Adipocyte (in vitro differentiated cells): ENCODE data around the gene BCAT1.
A peak's percentile ranks its signal among the peaks of the same experiment; 100 is the strongest.

Experiments used
- DNase-seq: peaks from one replicate; pipeline ENCODE4 v3.0.0-alpha.2; 2015; ENCODE audit warnings: low read depth
- H3K27me3 ChIP-seq: replicated peaks from 2 replicates; pipeline ENCODE4 v1.7.0; 2013; ENCODE audit warnings: mild to moderate bottlenecking, low read length, moderate library complexity; ENCODE audit not compliant: control insufficient read depth, insufficient read depth
- H3K36me3 ChIP-seq: 2 replicates; pipeline ENCODE4 v1.7.0; 2013; ENCODE audit warnings: low read length, mild to moderate bottlenecking, moderate library complexity; ENCODE audit not compliant: control insufficient read depth, insufficient read depth, severe bottlenecking
- H3K4me1 ChIP-seq: 2 replicates; pipeline ENCODE4 v1.7.0; 2013; ENCODE audit warnings: mild to moderate bottlenecking, low read length, moderate library complexity; ENCODE audit not compliant: control insufficient read depth, insufficient read depth
- H3K4me3 ChIP-seq: 2 replicates; pipeline ENCODE4 v1.7.0; 2013; ENCODE audit warnings: mild to moderate bottlenecking, low read length, moderate library complexity
- H3K9ac ChIP-seq: 2 replicates; pipeline ENCODE4 v1.7.0; 2013; ENCODE audit warnings: mild to moderate bottlenecking, low read length, moderate library complexity
- H3K9me3 ChIP-seq: 2 replicates; pipeline ENCODE4 v1.7.0; 2013; ENCODE audit warnings: mild to moderate bottlenecking, low read length, moderate library complexity; ENCODE audit not compliant: control insufficient read depth

Gene BCAT1, protein sequence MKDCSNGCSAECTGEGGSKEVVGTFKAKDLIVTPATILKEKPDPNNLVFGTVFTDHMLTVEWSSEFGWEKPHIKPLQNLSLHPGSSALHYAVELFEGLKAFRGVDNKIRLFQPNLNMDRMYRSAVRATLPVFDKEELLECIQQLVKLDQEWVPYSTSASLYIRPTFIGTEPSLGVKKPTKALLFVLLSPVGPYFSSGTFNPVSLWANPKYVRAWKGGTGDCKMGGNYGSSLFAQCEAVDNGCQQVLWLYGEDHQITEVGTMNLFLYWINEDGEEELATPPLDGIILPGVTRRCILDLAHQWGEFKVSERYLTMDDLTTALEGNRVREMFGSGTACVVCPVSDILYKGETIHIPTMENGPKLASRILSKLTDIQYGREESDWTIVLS

DNA sequence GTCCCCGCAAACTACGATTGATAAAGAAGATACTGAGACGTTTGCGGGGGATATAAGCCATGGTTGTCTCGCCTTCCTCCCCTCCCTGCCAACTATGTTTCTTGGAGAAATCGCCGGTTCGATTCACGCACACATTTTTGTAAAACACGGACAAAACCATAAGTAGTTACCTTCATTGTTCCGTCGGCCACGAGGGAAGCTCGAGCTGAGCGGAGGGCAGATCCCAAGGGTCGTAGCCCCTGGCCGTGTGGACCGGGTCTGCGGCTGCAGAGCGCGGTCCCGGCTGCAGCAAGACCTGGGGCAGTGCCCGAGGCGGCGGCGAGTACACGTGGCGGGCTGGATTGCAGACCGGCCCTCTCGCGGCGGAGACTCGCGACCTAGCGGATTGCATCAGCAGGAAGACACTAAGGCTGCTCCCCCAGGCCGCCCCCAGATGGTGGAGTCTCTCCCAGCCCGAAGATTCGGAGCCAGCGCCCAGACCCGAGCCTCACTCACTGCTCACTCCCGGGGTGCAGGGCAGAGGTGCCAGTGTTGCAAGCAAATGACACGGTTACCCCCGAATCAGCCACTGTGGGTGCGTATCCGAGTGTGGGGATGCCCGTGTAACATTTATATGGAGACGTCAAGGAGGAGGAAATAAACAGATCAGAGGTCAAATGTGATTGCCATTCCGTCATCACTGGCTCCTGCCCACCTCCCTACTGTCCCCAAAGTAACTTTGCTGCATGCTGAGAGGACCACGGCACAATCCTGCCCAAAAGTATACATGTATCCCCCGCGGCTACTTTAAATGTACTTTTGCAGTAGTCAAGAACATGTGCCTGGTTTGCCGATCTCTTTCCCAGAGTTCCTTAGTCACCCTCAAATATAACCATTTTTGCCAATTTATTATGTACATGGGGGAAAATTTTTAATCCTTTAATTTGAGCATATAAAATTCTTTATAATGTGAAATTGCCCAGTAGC lies at the start of gene BCAT1:
BCAT1 (minus strand) TSS at position 345 of the 966 bp plus-strand sequence; CDS start at position 176, 169 bp downstream.
- peaks cover 2% of the 10 kb centered on the region for H3K36me3 ChIP-seq
- H3K9me3 ChIP-seq: no peaks in the 10 kb centered on the region
- H3K9ac ChIP-seq: peak within 1 kb of the TSS; percentile 97
- no peaks in the 10 kb centered on the region for H3K27me3 ChIP-seq
- H3K4me3 ChIP-seq: peak within 1 kb of the TSS; percentile 99
- peak; percentile 92 for DNase-seq
- H3K4me1 ChIP-seq: peaks cover 40% of the 10 kb centered on the region

DNA sequence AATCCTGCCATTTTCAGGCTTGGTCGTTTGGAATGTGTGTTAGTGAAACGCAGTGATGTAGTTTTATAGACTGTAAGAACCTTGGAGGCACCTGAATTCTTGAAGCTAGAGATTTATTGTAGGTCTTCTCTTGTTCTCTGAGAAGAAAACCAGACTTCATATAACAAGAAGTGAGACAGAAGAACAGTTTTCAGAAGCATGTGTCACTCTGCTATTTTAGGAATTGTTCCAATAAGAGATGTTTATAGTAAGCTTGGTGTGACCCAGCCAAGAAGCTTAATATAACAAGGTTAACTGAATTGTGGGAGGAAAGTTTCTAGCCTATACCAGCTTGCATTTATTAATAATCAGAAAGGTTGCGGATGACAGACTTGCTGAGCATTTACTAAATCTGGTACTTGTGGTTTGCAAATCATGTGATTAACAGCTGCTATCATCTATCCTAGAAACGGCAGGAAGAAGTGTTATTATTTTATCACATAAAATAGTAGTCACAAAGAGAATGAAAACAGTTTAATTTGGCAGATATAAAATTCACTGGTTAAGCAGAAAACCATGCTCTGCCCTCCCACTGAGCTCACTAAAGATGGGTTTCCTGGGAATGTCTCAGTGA lies 49.2 kb upstream of the BCAT1 start:
- DNase-seq: peak; percentile 80
- H3K9ac ChIP-seq: no peak overlapping the region

DNA sequence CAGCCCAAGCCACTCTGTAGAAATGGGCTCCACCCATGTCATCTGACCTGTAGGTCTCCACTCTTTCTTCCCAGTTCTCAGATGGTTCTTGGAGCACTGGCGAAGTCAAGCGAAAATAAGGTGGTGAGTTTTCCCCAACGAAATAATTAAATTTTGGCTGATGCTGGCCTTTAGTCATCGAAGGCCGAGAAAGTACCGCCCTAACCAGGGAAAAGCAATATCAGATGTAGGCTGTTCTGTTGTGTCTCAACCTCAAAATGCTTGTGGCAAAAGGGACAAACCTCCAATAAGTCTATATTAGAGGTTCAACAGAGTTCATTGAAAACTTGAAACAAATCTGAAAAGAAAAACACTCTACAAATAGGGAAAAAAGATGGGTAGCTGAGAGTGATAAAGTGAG lies 48.6 kb upstream of the BCAT1 start:
- no peak overlapping the region for H3K4me3 ChIP-seq

More for the DNA sequence above, 49.2 kb upstream of the BCAT1 start:
- H3K4me1 ChIP-seq: peaks cover 10% of the 10 kb centered on the region
- no peaks in the 10 kb centered on the region for H3K9me3 ChIP-seq
- H3K4me3 ChIP-seq: no peak overlapping the region
- no peaks in the 10 kb centered on the region for H3K36me3 ChIP-seq
- no peaks in the 10 kb centered on the region for H3K27me3 ChIP-seq

DNA sequence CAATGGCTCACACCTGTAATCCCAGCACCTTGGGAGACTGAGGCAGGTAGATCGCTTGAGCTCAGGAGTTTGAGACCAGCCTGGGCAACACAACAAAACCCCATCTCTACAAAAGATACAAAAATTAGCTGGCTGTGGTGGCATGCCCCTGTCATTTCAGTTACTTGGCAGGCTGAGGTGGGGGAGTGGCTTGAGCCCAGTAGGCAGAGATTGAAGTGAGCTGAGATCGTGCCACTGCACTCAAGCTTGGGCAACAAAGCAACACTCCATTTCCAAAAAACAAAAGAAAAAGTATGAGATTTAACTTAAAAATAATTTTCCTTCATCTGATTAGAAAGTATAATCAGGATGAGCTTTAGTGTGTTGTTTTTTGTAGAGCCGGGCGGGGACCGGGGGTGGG lies 47.9 kb upstream of the BCAT1 start:
- no peak overlapping the region for H3K4me3 ChIP-seq

More for the DNA sequence above, 48.6 kb upstream of the BCAT1 start:
- H3K9ac ChIP-seq: no peak overlapping the region
- no peaks in the 10 kb centered on the region for H3K27me3 ChIP-seq
- H3K9me3 ChIP-seq: no peaks in the 10 kb centered on the region
- H3K4me1 ChIP-seq: peaks cover 10% of the 10 kb centered on the region
- H3K36me3 ChIP-seq: no peaks in the 10 kb centered on the region
- peak; percentile 20 for DNase-seq

DNA sequence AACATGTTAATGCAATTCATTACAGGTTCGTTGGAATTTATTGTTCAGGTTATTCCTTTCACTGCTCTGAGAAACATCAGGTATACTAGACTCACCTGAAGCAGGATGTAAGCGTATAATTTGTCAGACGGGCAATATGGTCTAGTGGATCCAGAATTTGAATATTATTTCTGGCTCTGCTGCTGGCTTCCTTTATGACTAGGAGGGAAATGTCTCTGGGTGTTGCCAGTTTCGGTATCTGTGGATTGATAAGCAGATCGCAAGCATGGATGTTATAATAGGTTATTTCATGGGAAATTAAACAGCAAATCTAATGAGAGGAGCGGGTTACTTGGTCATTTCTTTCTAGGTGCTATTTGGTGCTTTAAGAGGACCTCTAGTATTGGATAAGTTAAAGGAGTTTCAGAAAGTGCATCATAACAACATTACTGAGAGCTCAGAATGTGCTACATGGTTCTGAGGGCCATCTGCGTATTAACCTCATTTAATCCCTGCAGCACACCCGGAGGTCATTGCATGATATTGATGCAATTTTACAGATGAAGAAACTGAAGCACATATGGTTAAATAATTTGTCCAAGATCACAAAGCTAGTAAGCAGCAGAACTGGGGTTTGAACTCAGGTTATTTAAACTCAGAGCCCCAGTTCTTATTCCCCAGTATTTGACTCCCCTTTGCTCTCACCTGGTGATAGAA lies 47.3 kb upstream of the BCAT1 start:
- Histone ChIP-seq H3K9ac (no peak overlapping the region), H3K4me1 (peaks cover 10% of the 10 kb centered on the region), H3K27me3 (no peaks in the 10 kb centered on the region), H3K36me3 (no peaks in the 10 kb centered on the region), H3K9me3 (no peaks in the 10 kb centered on the region), H3K4me3 (no peak overlapping the region)
- no peak for DNase-seq

More for the DNA sequence above, 47.9 kb upstream of the BCAT1 start:
- Histone ChIP-seq H3K27me3 (no peaks in the 10 kb centered on the region), H3K9me3 (no peaks in the 10 kb centered on the region), H3K36me3 (no peaks in the 10 kb centered on the region), H3K9ac (no peak overlapping the region), H3K4me1 (peaks cover 10% of the 10 kb centered on the region)
- no peak for DNase-seq

DNA sequence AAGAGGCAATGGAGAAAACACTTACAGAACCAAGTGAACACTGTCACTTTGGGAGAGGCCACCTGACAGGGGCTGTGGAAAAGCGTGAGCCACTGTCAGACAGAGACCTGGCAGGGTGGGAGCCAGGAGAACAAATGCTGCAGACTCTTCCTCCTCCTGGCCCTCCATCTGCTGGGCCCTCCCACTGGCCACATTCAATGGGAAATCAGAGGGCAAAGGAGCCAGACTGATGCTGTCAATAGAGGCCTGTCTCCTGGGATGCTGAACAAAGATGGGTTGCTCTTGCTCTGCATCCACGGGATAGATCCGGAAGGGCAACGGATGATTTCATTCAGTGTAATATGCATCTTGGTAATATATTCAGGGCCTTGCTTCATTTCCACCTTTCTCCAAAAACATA lies 44.9 kb upstream of the BCAT1 start:
- H3K4me1 ChIP-seq: peaks cover 10% of the 10 kb centered on the region
- no peaks in the 10 kb centered on the region for H3K9me3 ChIP-seq
- no peak for DNase-seq
- no peak overlapping the region for H3K9ac ChIP-seq
- no peaks in the 10 kb centered on the region for H3K36me3 ChIP-seq
- H3K4me3 ChIP-seq: no peak overlapping the region
- H3K27me3 ChIP-seq: peaks cover 10% of the 10 kb centered on the region

DNA sequence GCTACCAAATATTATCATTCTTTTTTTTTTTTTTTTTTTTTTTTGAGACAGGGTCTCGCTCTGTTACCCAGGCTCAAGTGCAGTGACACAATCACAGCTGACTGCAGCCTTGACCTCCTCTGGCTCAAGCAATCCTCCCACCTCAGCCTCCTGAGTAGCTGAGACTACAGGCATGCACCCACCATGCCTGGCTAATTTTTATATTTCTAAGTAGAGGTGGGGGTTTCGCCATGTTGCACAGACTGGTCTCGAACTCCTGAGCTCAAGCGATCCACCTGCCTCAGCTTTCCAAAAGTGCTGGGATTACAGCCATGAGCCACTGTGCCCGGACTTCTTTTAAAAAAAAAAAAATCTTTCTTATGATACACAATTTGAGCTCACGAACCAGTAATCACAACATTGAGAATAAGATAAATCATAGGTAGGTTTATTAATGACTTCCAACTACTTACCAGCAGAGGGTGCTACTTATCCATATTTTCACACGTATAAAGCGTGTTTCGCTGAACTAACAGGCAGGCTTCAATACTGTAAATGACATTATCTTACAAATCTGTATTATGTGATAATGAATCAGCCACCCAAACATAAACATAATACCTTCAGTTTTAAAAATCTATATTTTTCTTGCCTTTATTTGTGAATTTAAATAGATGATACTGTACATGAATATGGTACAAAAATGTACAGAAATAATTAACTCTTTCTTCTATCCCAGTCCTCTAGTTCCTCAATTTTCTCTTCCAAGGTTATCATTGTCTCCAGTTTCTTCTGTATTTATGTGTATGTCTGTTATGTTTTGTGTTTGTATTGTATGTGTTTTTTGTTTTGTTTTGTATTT lies 42.5 kb upstream of the BCAT1 start:
- Histone ChIP-seq H3K9me3 (no peaks in the 10 kb centered on the region), H3K4me1 (no peaks in the 10 kb centered on the region), H3K36me3 (no peaks in the 10 kb centered on the region), H3K4me3 (no peak overlapping the region), H3K9ac (no peak overlapping the region), H3K27me3 (peaks cover 16% of the 10 kb centered on the region)
- peak; percentile 87 for DNase-seq

DNA sequence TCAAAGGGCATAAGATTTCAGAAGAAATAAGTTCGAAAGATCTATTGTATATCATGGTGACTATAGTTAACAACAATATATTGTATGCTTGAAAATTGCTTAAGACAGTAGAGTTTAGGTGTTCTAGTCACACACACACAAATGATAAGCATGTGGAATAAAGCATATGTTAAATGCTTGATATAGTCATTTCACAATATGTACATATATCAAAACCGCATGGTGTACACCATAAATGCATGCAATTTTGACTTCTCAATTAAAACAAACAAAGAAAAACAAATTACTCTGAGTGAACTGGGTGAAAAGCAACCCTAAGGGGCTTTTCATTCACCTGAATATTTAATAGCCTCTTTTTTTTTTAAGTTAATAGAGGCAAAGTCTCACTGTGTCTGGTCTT lies 40.3 kb upstream of the BCAT1 start:
- no peak for DNase-seq
- Histone ChIP-seq H3K4me1 (no peaks in the 10 kb centered on the region), H3K27me3 (peaks cover 16% of the 10 kb centered on the region), H3K36me3 (no peaks in the 10 kb centered on the region), H3K9me3 (peaks cover 3% of the 10 kb centered on the region), H3K9ac (no peak overlapping the region), H3K4me3 (no peak overlapping the region)

DNA sequence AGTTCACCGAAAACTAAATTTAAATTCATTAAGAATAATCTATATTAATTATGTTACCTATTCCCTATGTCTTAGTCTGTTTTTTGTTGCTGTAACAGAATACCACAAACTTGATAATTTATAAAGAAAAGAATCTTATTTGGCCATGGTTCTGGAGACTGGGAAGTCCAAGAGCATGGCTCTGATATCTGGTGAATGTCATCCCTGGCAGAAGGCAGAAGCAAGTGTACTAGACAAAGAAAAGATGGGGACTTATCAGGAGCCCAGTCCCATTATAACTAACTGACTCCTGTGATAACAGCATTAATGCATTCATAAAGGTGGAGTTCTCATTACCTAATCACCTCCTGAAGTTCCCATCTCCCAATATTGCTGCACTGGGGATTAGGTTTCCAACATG lies 33.3 kb upstream of the BCAT1 start:
- H3K4me1 ChIP-seq: no peaks in the 10 kb centered on the region
- H3K36me3 ChIP-seq: no peaks in the 10 kb centered on the region
- DNase-seq: no peak
- H3K9ac ChIP-seq: no peak overlapping the region
- H3K9me3 ChIP-seq: peaks cover 17% of the 10 kb centered on the region
- H3K27me3 ChIP-seq: no peaks in the 10 kb centered on the region
- H3K4me3 ChIP-seq: no peak overlapping the region
